Calu3 (cell line): Measurements from ENCODE around the gene TEDC1. TPM values are rescaled to one million over a fixed set of nuclear protein-coding genes. Genes with fewer than 3 reads are reported as not detected.

Experiments used
- BruUV-seq: library from RNA; stranded (reverse); fragments of 400-500 nt; replicated peaks from 2 replicates; lab custom pipeline; 2021; lab: Mats Ljungman, UMichigan
- CTCF ChIA-PET: fragments of 300-600 bp; sonication (Branson Sonifier 250); formaldehyde crosslinking; loops from one replicate; lab custom pipeline; 2022; ENCODE audit warnings: antibody characterized with exemption; lab: Charles Lee
- DNase-seq: peaks from one replicate; pipeline ENCODE4 v3.0.0; 2022
- H3K27ac Mint-ChIP-seq: one replicate; pipeline ENCODE4 v1.8.0; 2022; ENCODE audit warnings: mixed read lengths; ENCODE audit not compliant: unreplicated experiment
- H3K27me3 Mint-ChIP-seq: one replicate; pipeline ENCODE4 v1.8.0; 2022; ENCODE audit warnings: mixed read lengths; ENCODE audit not compliant: unreplicated experiment
- H3K36me3 Mint-ChIP-seq: one replicate; pipeline ENCODE4 v1.8.0; 2022; ENCODE audit warnings: mild to moderate bottlenecking, moderate library complexity, mixed read lengths; ENCODE audit not compliant: insufficient read depth, unreplicated experiment
- H3K4me1 Mint-ChIP-seq: one replicate; pipeline ENCODE4 v1.8.0; 2022; ENCODE audit warnings: mild to moderate bottlenecking, low read depth, mixed read lengths; ENCODE audit not compliant: unreplicated experiment
- H3K4me3 Mint-ChIP-seq: one replicate; pipeline ENCODE4 v1.8.0; 2022; ENCODE audit warnings: mild to moderate bottlenecking, low read depth, moderate library complexity, mixed read lengths; ENCODE audit not compliant: unreplicated experiment
- H3K9me3 Mint-ChIP-seq: one replicate; pipeline ENCODE4 v1.8.0; 2022; ENCODE audit warnings: low read depth, mixed read lengths; ENCODE audit not compliant: unreplicated experiment
- intact Hi-C: fragments of 100-400 bp; cut with micrococcal nuclease; formaldehyde crosslinking; loops from one replicate; pipeline ENCODE4 v1.10.0; 2022; ENCODE audit not compliant: unreplicated experiment
- total RNA-seq: library from RNA; stranded (reverse); gene quantifications from 2 replicates; pipeline ENCODE4 v1.2.3, GENCODE V29; 2022
- TF ChIP-seq, protein P1 (sequence below): fragments of 200-600 bp; IDR thresholded peaks from one replicate; pipeline ENCODE4 v1.8.0; 2022; ENCODE audit warnings: antibody characterized with exemption; ENCODE audit not compliant: unreplicated experiment

The TEDC1 gene
- total RNA-seq, 1 experiment from 2014 or later, result 33.7 TPM

- TF ChIP-seq, protein P1, sequence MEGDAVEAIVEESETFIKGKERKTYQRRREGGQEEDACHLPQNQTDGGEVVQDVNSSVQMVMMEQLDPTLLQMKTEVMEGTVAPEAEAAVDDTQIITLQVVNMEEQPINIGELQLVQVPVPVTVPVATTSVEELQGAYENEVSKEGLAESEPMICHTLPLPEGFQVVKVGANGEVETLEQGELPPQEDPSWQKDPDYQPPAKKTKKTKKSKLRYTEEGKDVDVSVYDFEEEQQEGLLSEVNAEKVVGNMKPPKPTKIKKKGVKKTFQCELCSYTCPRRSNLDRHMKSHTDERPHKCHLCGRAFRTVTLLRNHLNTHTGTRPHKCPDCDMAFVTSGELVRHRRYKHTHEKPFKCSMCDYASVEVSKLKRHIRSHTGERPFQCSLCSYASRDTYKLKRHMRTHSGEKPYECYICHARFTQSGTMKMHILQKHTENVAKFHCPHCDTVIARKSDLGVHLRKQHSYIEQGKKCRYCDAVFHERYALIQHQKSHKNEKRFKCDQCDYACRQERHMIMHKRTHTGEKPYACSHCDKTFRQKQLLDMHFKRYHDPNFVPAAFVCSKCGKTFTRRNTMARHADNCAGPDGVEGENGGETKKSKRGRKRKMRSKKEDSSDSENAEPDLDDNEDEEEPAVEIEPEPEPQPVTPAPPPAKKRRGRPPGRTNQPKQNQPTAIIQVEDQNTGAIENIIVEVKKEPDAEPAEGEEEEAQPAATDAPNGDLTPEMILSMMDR, result no peak
- BruUV-seq, result no TSS peak
- H3K36me3 Mint-ChIP-seq, result peaks cover 31% of the 10 kb centered on the region
- no peak overlapping the region for H3K27ac Mint-ChIP-seq
- H3K27me3 Mint-ChIP-seq, result no peaks in the 10 kb centered on the region
- intact Hi-C loops, result no loop called here
- no peaks in the 10 kb centered on the region for H3K9me3 Mint-ChIP-seq
- no peaks in the 10 kb centered on the region for H3K4me1 Mint-ChIP-seq
- no peak for DNase-seq
- no peak overlapping the region for H3K4me3 Mint-ChIP-seq
- CTCF ChIA-PET, result interaction anchor here (0.5 kb wide), 1 partner anchor 64 kb away, joined by 3 read pairs; no protein-coding TSS in a partner anchor
These were observed 24.4 kb upstream of the TEDC1 start for GRCh38 chr14:105466531-105467248.

DNA sequence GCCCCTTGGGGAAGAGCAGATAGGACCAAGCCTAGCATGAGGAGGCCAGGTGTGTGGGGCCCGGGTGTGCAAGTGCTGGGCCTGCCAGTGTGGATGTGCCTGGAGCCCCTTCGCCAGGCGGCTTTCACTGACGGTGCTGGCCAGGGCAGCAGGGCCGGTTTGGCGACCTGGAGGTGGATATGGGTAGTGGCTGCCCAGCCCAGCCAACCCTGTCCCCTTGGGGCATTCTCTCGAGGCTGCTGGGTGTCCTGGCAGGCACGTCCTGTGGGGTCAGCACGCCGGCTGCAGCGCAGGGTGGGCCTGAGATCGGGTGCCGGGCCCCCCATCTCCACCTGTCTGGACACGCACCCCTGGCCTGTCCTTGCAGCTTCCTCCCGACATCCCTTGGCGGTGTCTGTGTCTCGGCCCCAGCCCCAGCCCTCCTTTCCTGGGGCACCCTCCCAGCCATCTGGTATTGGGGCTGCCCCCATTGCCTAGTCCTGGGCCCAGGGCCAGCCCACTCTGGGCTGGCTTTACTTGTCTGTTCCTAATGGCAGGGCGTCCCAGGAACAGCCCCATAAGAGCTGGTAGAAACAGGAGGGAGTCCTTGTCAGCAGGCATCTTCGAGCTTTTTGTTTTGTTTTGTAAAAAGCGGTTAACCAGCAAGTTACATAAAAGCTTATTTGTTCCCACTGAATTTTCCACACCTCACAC, 23.7 kb upstream of the TEDC1 start:
- H3K27ac Mint-ChIP-seq, result no peak overlapping the region
- H3K9me3 Mint-ChIP-seq, result no peaks in the 10 kb centered on the region
- peaks cover 2% of the 10 kb centered on the region for H3K4me1 Mint-ChIP-seq
- peaks cover 27% of the 10 kb centered on the region for H3K36me3 Mint-ChIP-seq
- no peak for DNase-seq
- BruUV-seq, result no TSS peak
- CTCF ChIA-PET, result interaction anchor here (1.0 kb wide), 1 partner anchor 14 kb away, joined by 4 read pairs; no protein-coding TSS in a partner anchor
- H3K27me3 Mint-ChIP-seq, result no peaks in the 10 kb centered on the region
- TF ChIP-seq, protein P1, result no peak
- no peak overlapping the region for H3K4me3 Mint-ChIP-seq
- intact Hi-C loops, result no loop called here

- intact Hi-C loops, result no loop called here
- CTCF ChIA-PET, result interaction anchor here (1.0 kb wide), 1 partner anchor 13 kb away, joined by 4 read pairs; no protein-coding TSS in a partner anchor
- no peak overlapping the region for H3K4me3 Mint-ChIP-seq
These were observed 23.0 kb upstream of the TEDC1 start for GRCh38 chr14:105467942-105468471.

GRCh38 chr14:105468621-105469241, 22.3 kb upstream of the TEDC1 start:
- H3K4me3 Mint-ChIP-seq, result no peak overlapping the region
- peaks cover 29% of the 10 kb centered on the region for H3K36me3 Mint-ChIP-seq
- no peaks in the 10 kb centered on the region for H3K9me3 Mint-ChIP-seq
- BruUV-seq, result no TSS peak
- no peak for DNase-seq
- H3K27ac Mint-ChIP-seq, result no peak overlapping the region
- TF ChIP-seq, protein P1, result no peak
- intact Hi-C loops, result no loop called here
- no peaks in the 10 kb centered on the region for H3K27me3 Mint-ChIP-seq
- CTCF ChIA-PET, result no interaction called here
- peaks cover 7% of the 10 kb centered on the region for H3K4me1 Mint-ChIP-seq

More at GRCh38 chr14:105467942-105468471, 23.0 kb upstream of the TEDC1 start:
- no TSS peak for BruUV-seq
- Mint-ChIP-seq H3K9me3 (no peaks in the 10 kb centered on the region), H3K27me3 (no peaks in the 10 kb centered on the region), H3K27ac (no peak overlapping the region), H3K36me3 (peaks cover 26% of the 10 kb centered on the region), H3K4me1 (peaks cover 7% of the 10 kb centered on the region)
- TF ChIP-seq, protein P1, result no peak
- DNase-seq, result no peak
